Trophoblast cell (in vitro differentiated cells and primary cell): ENCODE data around the gene HES5.

ENCODE experiments used
- DNase-seq, 2 donors: peaks; one replicate each; pipeline ENCODE4 v3.0.0-alpha.2; 2016
- H2AFZ ChIP-seq: 2 replicates; pipeline ENCODE4 v1.6.1; 2013; ENCODE audit warnings: low read length, moderate library complexity, mild to moderate bottlenecking; ENCODE audit not compliant: insufficient read depth, poor library complexity
- H2AK5ac ChIP-seq: 2 replicates; pipeline ENCODE4 v1.6.1; 2013; ENCODE audit warnings: mild to moderate bottlenecking, low read length
- H2BK120ac ChIP-seq: 2 replicates; pipeline ENCODE4 v1.6.1; 2013; ENCODE audit warnings: low read length, mild to moderate bottlenecking, moderate library complexity; ENCODE audit not compliant: insufficient read depth, poor library complexity
- H2BK12ac ChIP-seq: 2 replicates; pipeline ENCODE4 v1.6.1; 2013; ENCODE audit warnings: mild to moderate bottlenecking, low read length, moderate library complexity
- H2BK5ac ChIP-seq: 2 replicates; pipeline ENCODE4 v1.6.1; 2013; ENCODE audit warnings: low read length, low read depth, moderate library complexity, mild to moderate bottlenecking; ENCODE audit not compliant: poor library complexity
- H3K14ac ChIP-seq: 2 replicates; pipeline ENCODE4 v1.6.1; 2013; ENCODE audit warnings: mild to moderate bottlenecking, low read length
- H3K18ac ChIP-seq: 2 replicates; pipeline ENCODE4 v1.6.1; 2013; ENCODE audit warnings: mild to moderate bottlenecking, low read length
- H3K23ac ChIP-seq: 2 replicates; pipeline ENCODE4 v1.6.1; 2013; ENCODE audit warnings: low read length
- H3K27ac ChIP-seq: 2 replicates; pipeline ENCODE4 v1.5.1; 2013; ENCODE audit warnings: low read depth, mild to moderate bottlenecking, inconsistent platforms, low read length, moderate library complexity
- H3K27me3 ChIP-seq: 2 replicates; pipeline ENCODE4 v1.6.1; 2013; ENCODE audit warnings: inconsistent platforms, mild to moderate bottlenecking, low read length, moderate library complexity; ENCODE audit not compliant: insufficient read depth
- H3K36me3 ChIP-seq, 2 experiments: 1 replicate in 1 of 2; 2 replicates in 1 of 2; pipeline ENCODE4 v1.6.1; 2013; ENCODE audit warnings: low read length in 2 of 2, mild to moderate bottlenecking in 2 of 2, moderate library complexity in 1 of 2; ENCODE audit not compliant: insufficient read depth in 2 of 2, control insufficient read depth in 1 of 2
- H3K4ac ChIP-seq: 2 replicates; pipeline ENCODE4 v1.6.1; 2013; ENCODE audit warnings: low read depth, mild to moderate bottlenecking, low read length, moderate library complexity
- H3K4me1 ChIP-seq, 2 experiments: 1 replicate in 1 of 2; 2 replicates in 1 of 2; pipeline ENCODE4 v1.6.1; 2013; ENCODE audit warnings: low read length in 2 of 2, mild to moderate bottlenecking in 2 of 2, moderate library complexity in 1 of 2; ENCODE audit not compliant: insufficient read depth in 2 of 2, control insufficient read depth in 1 of 2
- H3K4me2 ChIP-seq: 2 replicates; pipeline ENCODE4 v1.6.1; 2013; ENCODE audit warnings: inconsistent platforms, mild to moderate bottlenecking, low read length, moderate library complexity
- H3K4me3 ChIP-seq: 2 replicates; pipeline ENCODE4 v1.5.1; 2013; ENCODE audit warnings: mild to moderate bottlenecking, low read depth, low read length, inconsistent platforms
- H3K79me1 ChIP-seq: one replicate; pipeline ENCODE4 v1.6.1; 2013; ENCODE audit warnings: low read length
- H3K79me2 ChIP-seq: 2 replicates; pipeline ENCODE4 v1.6.1; 2013; ENCODE audit warnings: low read length, mild to moderate bottlenecking; ENCODE audit not compliant: control insufficient read depth, insufficient read depth, poor library complexity
- H3K9ac ChIP-seq: 2 replicates; pipeline ENCODE4 v1.6.1; 2013; ENCODE audit warnings: mild to moderate bottlenecking, low read length
- H3K9me3 ChIP-seq: 2 replicates; pipeline ENCODE4 v1.6.1; 2013; ENCODE audit warnings: low read depth, mild to moderate bottlenecking, control low read depth, inconsistent platforms, low read length; ENCODE audit not compliant: insufficient read depth
- H4K12ac ChIP-seq: 2 replicates; pipeline ENCODE4 v1.6.1; 2013; ENCODE audit warnings: low read depth, mild to moderate bottlenecking, low read length, moderate library complexity
- H4K8ac ChIP-seq: 2 replicates; pipeline ENCODE4 v1.6.1; 2013; ENCODE audit warnings: low read depth, mild to moderate bottlenecking, low read length, moderate library complexity
- H4K91ac ChIP-seq: one replicate; pipeline ENCODE4 v1.6.1; 2013; ENCODE audit warnings: low read depth, mild to moderate bottlenecking, low read length, moderate library complexity
- WGBS: extraction: QIAGEN DNeasy Blood & Tissue Kit; methylation state at CpG from one replicate; pipeline ENCODE4 v1.1.7; 2013; ENCODE audit warnings: missing lambda C conversion rate; ENCODE audit not compliant: insufficient read length, insufficient coverage; ENCODE audit errors: extremely low coverage; 5-methylcytosine and 5-hydroxymethylcytosine counted together

The HES5 gene

GRCh38 chr1:2502210-2502609, 27.9 kb downstream of the HES5 start:
- Histone ChIP-seq H4K91ac (no peak overlapping the region), H3K27ac (no peak overlapping the region), H2AK5ac (no peak overlapping the region), H3K79me2 (no peaks in the 10 kb centered on the region), H3K36me3 (no peaks in the 10 kb centered on the region), H3K9ac (no peak overlapping the region), H4K8ac (no peak overlapping the region), H3K9me3 (peaks cover 5% of the 10 kb centered on the region), H3K18ac (no peak overlapping the region), H3K4ac (no peak overlapping the region), H3K79me1 (no peaks in the 10 kb centered on the region), H2BK120ac (no peak overlapping the region), H4K12ac (no peak overlapping the region), H3K23ac (no peak overlapping the region), H2AFZ (no peak overlapping the region), H3K14ac (no peak overlapping the region), H2BK12ac (no peak overlapping the region), H3K27me3 (no peaks in the 10 kb centered on the region), H2BK5ac (no peak overlapping the region), H3K4me3 (no peak overlapping the region), H3K4me2 (no peak overlapping the region), H3K4me1 (no peaks in the 10 kb centered on the region)
- WGBS, result no CpG with 5 or more reads among the region's 34 CpGs
- DNase-seq, result no peak

- Histone ChIP-seq H3K23ac (no peak overlapping the region), H3K79me1 (no peaks in the 10 kb centered on the region), H3K27me3 (no peaks in the 10 kb centered on the region), H2AK5ac (no peak overlapping the region), H4K12ac (no peak overlapping the region), H2AFZ (no peak overlapping the region), H3K18ac (no peak overlapping the region), H3K4me1 (no peaks in the 10 kb centered on the region), H4K8ac (no peak overlapping the region), H2BK120ac (no peak overlapping the region), H3K9ac (no peak overlapping the region), H4K91ac (no peak overlapping the region), H2BK12ac (no peak overlapping the region), H3K9me3 (peaks cover 5% of the 10 kb centered on the region), H3K27ac (no peak overlapping the region), H3K4me3 (no peak overlapping the region), H3K4ac (no peak overlapping the region), H3K4me2 (no peak overlapping the region), H3K14ac (no peak overlapping the region), H3K36me3 (no peaks in the 10 kb centered on the region), H3K79me2 (no peaks in the 10 kb centered on the region), H2BK5ac (no peak overlapping the region)
- no peak for DNase-seq
- no CpG with 5 or more reads among the region's 7 CpGs for WGBS
These were observed 28.3 kb downstream of the HES5 start for GRCh38 chr1:2501820-2502119.

DNA sequence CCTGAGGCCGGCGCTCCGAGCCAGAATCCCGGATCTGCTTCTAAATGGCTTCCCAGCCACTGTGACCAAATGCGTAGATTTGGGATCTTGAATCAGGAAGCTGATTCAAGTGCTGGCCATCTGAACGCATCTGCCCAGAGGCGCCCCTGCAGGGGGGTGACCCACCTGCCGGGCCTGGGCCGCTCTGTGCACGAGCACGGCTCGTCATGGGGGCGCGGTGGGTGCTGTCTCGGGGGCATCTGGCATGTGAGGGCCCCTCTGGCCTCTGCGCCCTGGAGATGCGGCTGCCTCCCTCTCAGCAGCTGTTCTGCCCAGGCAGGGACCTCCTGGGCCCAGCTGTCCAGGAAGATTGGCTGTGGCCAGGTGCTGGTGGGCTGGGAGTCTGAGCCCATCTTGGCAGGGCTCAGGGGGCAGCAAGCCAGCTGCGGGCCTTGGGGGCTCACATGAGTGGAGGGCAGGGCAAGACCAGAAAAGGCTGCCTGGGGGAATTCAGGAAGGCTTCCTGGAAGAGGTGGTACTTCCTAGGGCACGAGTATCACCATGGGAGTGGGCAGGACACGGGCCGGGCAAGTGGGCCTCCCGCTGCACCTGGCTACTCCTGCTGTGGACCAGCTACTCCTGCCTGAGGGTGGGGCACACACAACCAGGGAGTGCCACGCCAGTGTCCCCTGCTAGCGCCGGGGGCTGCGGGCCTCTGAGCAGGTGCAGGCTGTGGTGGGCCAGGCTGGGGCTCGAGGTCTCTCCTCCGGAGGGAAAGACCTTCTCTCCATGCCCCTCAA, 28.8 kb downstream of the HES5 start:
- Histone ChIP-seq H3K36me3 (no peaks in the 10 kb centered on the region), H4K91ac (no peak overlapping the region), H3K27me3 (no peaks in the 10 kb centered on the region), H3K4ac (no peak overlapping the region), H3K79me1 (no peaks in the 10 kb centered on the region), H2BK12ac (no peak overlapping the region), H3K9me3 (peaks cover 5% of the 10 kb centered on the region), H2BK5ac (no peak overlapping the region), H3K79me2 (no peaks in the 10 kb centered on the region), H2AK5ac (no peak overlapping the region), H3K18ac (no peak overlapping the region), H4K12ac (no peak overlapping the region), H2AFZ (no peak overlapping the region), H3K4me3 (no peak overlapping the region), H3K4me1 (no peaks in the 10 kb centered on the region), H3K27ac (no peak overlapping the region), H4K8ac (no peak overlapping the region), H3K9ac (no peak overlapping the region), H3K4me2 (no peak overlapping the region), H3K23ac (no peak overlapping the region), H2BK120ac (no peak overlapping the region), H3K14ac (no peak overlapping the region)
- no CpG with 5 or more reads among the region's 28 CpGs for WGBS
- no peak for DNase-seq

DNA sequence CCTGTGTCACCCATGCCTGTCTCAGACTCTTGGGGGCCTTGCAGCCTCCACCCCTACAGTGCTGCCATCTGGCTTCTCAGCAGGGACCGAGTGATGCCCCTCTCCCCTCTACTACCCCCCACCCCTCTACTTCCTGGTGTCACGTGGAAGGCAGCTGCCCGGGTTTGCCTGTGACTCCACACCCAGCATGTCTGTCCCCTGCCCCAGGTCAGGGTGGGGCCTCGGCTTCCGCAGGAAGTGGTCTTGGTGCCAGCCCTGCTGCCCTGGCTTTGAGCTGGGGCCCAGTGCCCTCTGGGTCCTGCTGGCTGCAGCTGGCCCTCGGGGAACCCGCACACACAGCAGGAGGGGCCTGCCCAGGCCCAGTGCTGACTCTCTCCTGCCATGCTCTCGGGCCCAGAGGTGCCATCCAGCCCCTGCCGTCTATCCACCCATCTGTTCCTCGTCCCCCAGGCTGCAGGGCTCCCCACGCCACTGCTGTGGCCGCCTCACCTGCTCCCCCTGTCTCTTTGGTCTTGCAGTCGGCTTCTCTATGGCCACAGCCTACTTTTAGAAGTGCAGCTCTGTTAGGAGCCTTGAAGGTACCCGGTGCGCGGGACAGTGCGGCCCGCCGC, 30.0 kb downstream of the HES5 start:
- Histone ChIP-seq H3K4me2 (no peak overlapping the region), H4K8ac (no peak overlapping the region), H3K27me3 (no peaks in the 10 kb centered on the region), H4K12ac (no peak overlapping the region), H3K9ac (no peak overlapping the region), H3K18ac (no peak overlapping the region), H3K27ac (no peak overlapping the region), H2AK5ac (no peak overlapping the region), H2AFZ (no peak overlapping the region), H3K4me1 (no peaks in the 10 kb centered on the region), H3K9me3 (peaks cover 5% of the 10 kb centered on the region), H3K14ac (no peak overlapping the region), H3K4me3 (no peak overlapping the region), H3K23ac (no peak overlapping the region), H2BK5ac (no peak overlapping the region), H3K4ac (no peak overlapping the region), H2BK12ac (no peak overlapping the region), H4K91ac (no peak overlapping the region), H3K36me3 (no peaks in the 10 kb centered on the region), H3K79me2 (no peaks in the 10 kb centered on the region), H3K79me1 (no peaks in the 10 kb centered on the region), H2BK120ac (no peak overlapping the region)
- WGBS, result no CpG with 5 or more reads among the region's 19 CpGs
- DNase-seq, result no peak
